Mucosa of descending colon (tissue), 3 donors: ENCODE measurements around the gene CALU. TPM values are rescaled to one million over a fixed set of nuclear protein-coding genes. Genes with fewer than 3 reads are reported as not detected.
A peak's percentile ranks its signal among the peaks of the same experiment; 100 is the strongest.

ENCODE experiments used
- ATAC-seq: fragments of 200-7000 bp; cut with Tn5 transposase; one replicate; pipeline ENCODE4 v1.9.1; 2020; ENCODE audit warnings: mild to moderate bottlenecking, moderate library complexity
- DNase-seq, 3 donors: peaks; one replicate each; pipeline ENCODE4 v3.0.0-alpha.2; 2020
- H3K36me3 ChIP-seq: fragments of 200-600 bp; one replicate; pipeline ENCODE4 v1.8.0; 2021; ENCODE audit warnings: low read depth, mild to moderate bottlenecking
- H3K4me1 ChIP-seq: fragments of 200-600 bp; one replicate; pipeline ENCODE4 v1.8.0; 2021; ENCODE audit warnings: low read depth, mild to moderate bottlenecking
- H3K4me3 ChIP-seq: fragments of 200-600 bp; one replicate; pipeline ENCODE4 v1.8.0; 2021; ENCODE audit warnings: mild to moderate bottlenecking
- H3K9me3 ChIP-seq: fragments of 200-600 bp; one replicate; pipeline ENCODE4 v1.8.0; 2021; ENCODE audit warnings: mild to moderate bottlenecking
- CTCF ChIP-seq: fragments of 200-600 bp; IDR thresholded peaks from one replicate; pipeline ENCODE4 v1.8.0; 2022; ENCODE audit warnings: antibody characterized with exemption, mild to moderate bottlenecking
- intact Hi-C, 2 donors: fragments of 100-400 bp; cut with DNase I in 1 of 2; cut with micrococcal nuclease in 1 of 2; formaldehyde crosslinking; loops; one replicate each; pipeline versions ENCODE4 v1.11.0 to v1.11.1; 2022; cut with DNase I, micrococcal nuclease
- total RNA-seq, 3 donors: library from RNA; stranded (reverse); fragmentation: NEBNext Ultra II Directional in 2 of 3; extraction: Animal tissue kit (Norgen Biotek cat#: 25700) in 2 of 3; gene quantifications; one replicate each; pipeline versions ENCODE4 v1.2.1 to v1.2.4, GENCODE V29; 2021 to 2023
- donor health status: DM: no; HTN: no; CAD: no; lungs with moderate emphysema.
- donor health status: DM: no; HTN: no; CAD: no.
- donor health status: DM: no; HTN: yes; CAD: no.

The CALU gene
- total RNA-seq, 3 donors from 2014 or later, result 20.6 to 133 (median 54.4) TPM

- no peak for ATAC-seq
These were observed 24.3 kb upstream of the CALU start for GRCh38 chr7:128714701-128715495.

GRCh38 chr7:128718967-128719642 lies 20.1 kb upstream of the CALU start:
- DNase-seq (no peak), ATAC-seq (peak; percentile 56)
- H3K4me1 ChIP-seq, result no peaks in the 10 kb centered on the region
- H3K36me3 ChIP-seq, result no peaks in the 10 kb centered on the region
- H3K9me3 ChIP-seq, result no peaks in the 10 kb centered on the region
- no peak for TF ChIP-seq CTCF
- no peak overlapping the region for H3K4me3 ChIP-seq
- intact Hi-C loops, result no loop called here

More at GRCh38 chr7:128714701-128715495, 24.3 kb upstream of the CALU start:
- Histone ChIP-seq H3K9me3 (no peaks in the 10 kb centered on the region), H3K36me3 (no peaks in the 10 kb centered on the region), H3K4me1 (no peaks in the 10 kb centered on the region), H3K4me3 (no peak overlapping the region)
- no peak for TF ChIP-seq CTCF
- intact Hi-C loops, result no loop called here
- no peak for DNase-seq

- no peaks in the 10 kb centered on the region for H3K9me3 ChIP-seq
- H3K36me3 ChIP-seq, result no peaks in the 10 kb centered on the region
- H3K4me3 ChIP-seq, result no peak overlapping the region
- no peak for TF ChIP-seq CTCF
- intact Hi-C loops, result no loop called here
- no peak for DNase-seq
- no peaks in the 10 kb centered on the region for H3K4me1 ChIP-seq
- ATAC-seq, result no peak
These were observed 17.8 kb upstream of the CALU start for GRCh38 chr7:128721376-128721775.

GRCh38 chr7:128724743-128725142 lies 14.4 kb upstream of the CALU start:
- H3K4me3 ChIP-seq, result no peak overlapping the region
- no peak for TF ChIP-seq CTCF
- DNase-seq, result no peak
- intact Hi-C loops, result no loop called here
- no peaks in the 10 kb centered on the region for H3K36me3 ChIP-seq
- no peaks in the 10 kb centered on the region for H3K9me3 ChIP-seq
- H3K4me1 ChIP-seq, result no peaks in the 10 kb centered on the region
- ATAC-seq, result no peak

- no peak for ATAC-seq
- H3K4me1 ChIP-seq, result no peaks in the 10 kb centered on the region
These were observed 13.6 kb upstream of the CALU start for GRCh38 chr7:128725531-128725930.

More at GRCh38 chr7:128725531-128725930, 13.6 kb upstream of the CALU start:
- H3K36me3 ChIP-seq, result no peaks in the 10 kb centered on the region
- no peaks in the 10 kb centered on the region for H3K9me3 ChIP-seq
- H3K4me3 ChIP-seq, result no peak overlapping the region
- intact Hi-C loops, result no loop called here
- TF ChIP-seq CTCF, result no peak
- no peak for DNase-seq
